Endothelial cell of umbilical vein (primary cell): ENCODE data around the gene GLIS2. TPM values are rescaled to one million over a fixed set of nuclear protein-coding genes. Genes with fewer than 3 reads are reported as not detected.

Source experiments
- BruUV-seq: library from RNA; stranded (reverse); fragments of 400-500 nt; replicated peaks from 2 replicates; lab custom pipeline; 2021; lab: Mats Ljungman, UMichigan
- CTCF ChIA-PET: fragments of 300-600, 350-600 bp; sonication (Branson Sonifier 250); formaldehyde crosslinking; loops from one replicate; lab custom pipeline; 2021; ENCODE audit warnings: antibody characterized with exemption, inconsistent platforms; lab: Charles Lee
- POLR2A ChIA-PET: fragments of 300-600, 350-600 bp; sonication (Branson Sonifier 250); formaldehyde crosslinking; loops from one replicate; lab custom pipeline; 2021; ENCODE audit warnings: antibody characterized with exemption, inconsistent platforms; lab: Charles Lee
- DNase-seq: peaks from one replicate; pipeline ENCODE4 v3.0.0-alpha.2; 2011; ENCODE audit warnings: low read depth, low spot score
- FAIRE-seq: peaks from 2 replicates; lab custom pipeline; 2011; peaks lifted over from hg19 to GRCh38; lab: Jason Lieb, UNC
- H2AFZ ChIP-seq: 2 replicates; pipeline ENCODE4 v1.6.0; 2012; ENCODE audit warnings: low read depth, low read length, control low read depth, inconsistent platforms
- H3K27ac ChIP-seq: 2 replicates; pipeline ENCODE4 v1.5.1; 2011; ENCODE audit warnings: low read depth, mild to moderate bottlenecking, control low read depth, low read length, moderate library complexity; ENCODE audit not compliant: insufficient read depth
- H3K27me3 ChIP-seq, 2 experiments: 2 replicates each; pipeline versions ENCODE4 v1.6.0 to v1.6.1; 2011; ENCODE audit warnings: low read length in 2 of 2, mixed read lengths in 1 of 2; ENCODE audit not compliant: control insufficient read depth in 2 of 2, insufficient read depth in 2 of 2
- H3K36me3 ChIP-seq, 2 experiments: 2 replicates in 1 of 2; 3 replicates in 1 of 2; pipeline ENCODE4 v1.5.1; 2011; ENCODE audit warnings: low read length in 2 of 2, mild to moderate bottlenecking in 1 of 2, moderate library complexity in 1 of 2; ENCODE audit not compliant: control insufficient read depth in 2 of 2, insufficient read depth in 2 of 2; ENCODE audit errors: extremely low read depth in 1 of 2
- H3K4me1 ChIP-seq: 3 replicates; pipeline ENCODE4 v1.5.1; 2011; ENCODE audit warnings: mild to moderate bottlenecking, low read length; ENCODE audit not compliant: control insufficient read depth, insufficient read depth; ENCODE audit errors: extremely low read depth
- H3K4me2 ChIP-seq: 2 replicates; pipeline ENCODE4 v1.6.1; 2011; ENCODE audit warnings: low read length, control low read depth, mixed read lengths; ENCODE audit not compliant: insufficient read depth
- H3K4me3 ChIP-seq, 3 experiments: fragments of 200-600 bp in 1 of 3; sonication (generic), shearing (Covaris generic) in 1 of 3; replicated peaks in 1 of 3; 2 replicates each; pipeline ENCODE4 v1.5.1; 2011 to 2016; ENCODE audit warnings: control low read depth in 3 of 3, low read length in 3 of 3, mild to moderate bottlenecking in 2 of 3, inconsistent platforms in 1 of 3, low read depth in 1 of 3, moderate library complexity in 1 of 3; ENCODE audit not compliant: insufficient read depth in 1 of 3
- H3K79me2 ChIP-seq: 2 replicates; pipeline ENCODE4 v1.6.0; 2012; ENCODE audit warnings: low read length, inconsistent platforms; ENCODE audit not compliant: control insufficient read depth, insufficient read depth
- H3K9ac ChIP-seq: replicated peaks from 2 replicates; pipeline ENCODE3; 2011; ENCODE audit warnings: low read length, control low read depth; ENCODE audit not compliant: insufficient read depth; ENCODE audit errors: extremely low read depth
- H3K9me1 ChIP-seq: replicated peaks from 3 replicates; pipeline ENCODE4 v1.6.0; 2011; ENCODE audit warnings: mild to moderate bottlenecking, low read length; ENCODE audit not compliant: control insufficient read depth, insufficient read depth; ENCODE audit errors: extremely low read depth
- H3K9me3 ChIP-seq: replicated peaks from 2 replicates; pipeline ENCODE4 v1.5.1; 2012; ENCODE audit warnings: low read length, inconsistent platforms; ENCODE audit not compliant: control insufficient read depth, insufficient read depth
- H4K20me1 ChIP-seq: replicated peaks from 2 replicates; pipeline ENCODE3; 2011; ENCODE audit warnings: mild to moderate bottlenecking, low read length; ENCODE audit not compliant: control insufficient read depth, insufficient read depth; ENCODE audit errors: extremely low read depth
- CTCF ChIP-seq, 2 donors: IDR thresholded peaks; 1 replicate in 1 of 2; 2 replicates in 1 of 2; pipeline ENCODE4 v1.5.1; 2011; ENCODE audit warnings: low read length in 2 of 2, mild to moderate bottlenecking in 2 of 2, moderate library complexity in 2 of 2, control low read depth in 1 of 2, inconsistent platforms in 1 of 2, low read depth in 1 of 2; ENCODE audit not compliant: insufficient read depth in 1 of 2; ENCODE audit errors: extremely low read depth in 1 of 2
- EZH2 ChIP-seq: IDR thresholded peaks from 2 replicates; pipeline ENCODE4 v1.6.1; 2012; ENCODE audit warnings: borderline replicate concordance, low read depth, mild to moderate bottlenecking, moderate library complexity, low read length, inconsistent platforms; ENCODE audit not compliant: severe bottlenecking
- FOS ChIP-seq: IDR thresholded peaks from 2 replicates; pipeline ENCODE4 v1.6.1; 2011; ENCODE audit warnings: mild to moderate bottlenecking, low read length, moderate library complexity, borderline replicate concordance; ENCODE audit not compliant: insufficient read depth
- GATA2 ChIP-seq: IDR thresholded peaks from 2 replicates; pipeline ENCODE4 v1.7.0; 2011; ENCODE audit warnings: low read depth, mild to moderate bottlenecking, moderate library complexity, mixed read lengths, low read length; ENCODE audit not compliant: insufficient read length, insufficient read depth
- JUN ChIP-seq: IDR thresholded peaks from 2 replicates; pipeline ENCODE4 v1.6.1; 2011; ENCODE audit warnings: borderline replicate concordance, low read depth; ENCODE audit not compliant: insufficient read length, insufficient read depth
- MAX ChIP-seq: IDR thresholded peaks from 2 replicates; pipeline ENCODE4 v1.6.1; 2011; ENCODE audit not compliant: insufficient read depth, insufficient read length
- MYC ChIP-seq: IDR thresholded peaks from one replicate; pipeline ENCODE4 v1.6.1; 2011; ENCODE audit warnings: mild to moderate bottlenecking, low read depth, low read length
- POLR2A ChIP-seq: IDR thresholded peaks from 2 replicates; pipeline ENCODE4 v1.6.1; 2012; ENCODE audit warnings: low read depth, mild to moderate bottlenecking, control low read depth, low read length
- POLR2AphosphoS5 ChIP-seq: IDR thresholded peaks from 2 replicates; pipeline ENCODE4 v1.6.1; 2012; ENCODE audit warnings: low read depth, mild to moderate bottlenecking, control low read depth, low read length, moderate library complexity; ENCODE audit not compliant: insufficient read depth
- dilution Hi-C: fragments of 300-500 bp; cut with MboI; formaldehyde crosslinking; loops from one replicate; pipeline ENCODE4 v1.15.0; 2019; ENCODE audit warnings: low sequenced_read_pairs; ENCODE audit not compliant: extremely low pct_ligation_motif_present
- intact Hi-C: fragments of 100-400 bp; cut with micrococcal nuclease; formaldehyde crosslinking; loops from one replicate; pipeline ENCODE4 v1.10.0; 2022
- polyA plus RNA-seq, 4 experiments: library from polyadenylated mRNA; depleted of rRNA in 3 of 4; stranded (reverse) in 3 of 4; unstranded in 1 of 4; fragments of >200 nt; gene quantifications; 2 replicates each; pipeline versions ENCODE4 v1.2.1 to v1.2.3, GENCODE V29; 2011 to 2012; ENCODE audit warnings: missing spikeins in 1 of 4
- total RNA-seq: library from RNA; stranded (reverse); gene quantifications from 2 replicates; pipeline ENCODE4 v1.2.3, GENCODE V29; 2021

Gene GLIS2
- total and polyA plus RNA-seq, 2 donors (not counting 3 experiments of a cell fraction or from before 2014, with no cell fraction given), result 4.6 to 10.1 TPM

GRCh38 chr16:4338712-4339299, 22.9 kb downstream of the GLIS2 start:
- no peak overlapping the region for H2AFZ ChIP-seq
- POLR2A ChIA-PET, result interaction anchor here (1.2 kb wide), 1 partner anchor 13 kb away, joined by 3 read pairs; no protein-coding TSS in a partner anchor
- BruUV-seq, result no TSS peak
- no peaks in the 10 kb centered on the region for H4K20me1 ChIP-seq
- H3K79me2 ChIP-seq, result peaks cover 12% of the 10 kb centered on the region
- peaks cover 3 to 17% of the 10 kb centered on the region in 2 experiments for H3K36me3 ChIP-seq
- no peak for FAIRE-seq
- dilution Hi-C loops, result no loop called here
- H3K4me1 ChIP-seq, result no peaks in the 10 kb centered on the region
- no peaks in the 10 kb centered on the region for H3K9me1 ChIP-seq
- intact Hi-C loops, result no loop called here
- no peak overlapping the region for H3K9ac ChIP-seq
- CTCF ChIA-PET, result interaction anchor here (1.1 to 4.2 kb wide), 5 partner anchors 29 to 85 kb away, joined by 3 to 29 read pairs (median 4); no protein-coding TSS in a partner anchor
- TF ChIP-seq EZH2, result no peak
- TF ChIP-seq FOS, result no peak
- TF ChIP-seq GATA2, result no peak
- TF ChIP-seq CTCF (IDR thresholded peaks at IDR 0.05; ENCODE audit: extremely low read depth in 1 of 2, insufficient read depth in 1 of 2, low read depth in 1 of 2, low read length in 2 of 2), result no peak
- no peak for TF ChIP-seq MYC
- TF ChIP-seq POLR2AphosphoS5, result no peak
- no peak for TF ChIP-seq POLR2A
- TF ChIP-seq MAX, result no peak
- no peak for TF ChIP-seq JUN
- DNase-seq, result no peak
- no peaks in the 10 kb centered on the region for H3K27me3 ChIP-seq
- no peak overlapping the region for H3K4me2 ChIP-seq
- no peak overlapping the region for H3K4me3 ChIP-seq
- H3K27ac ChIP-seq, result no peak overlapping the region
- H3K9me3 ChIP-seq, result no peaks in the 10 kb centered on the region
